HG03175 (cell line): ENCODE results near the gene PEBP1.

Experiments
- ATAC-seq: cut with Tn5 transposase; IDR thresholded peaks from one replicate; pipeline ENCODE4 v1.9.1; 2021; ENCODE audit warnings: mild to moderate bottlenecking, moderate library complexity; ENCODE audit not compliant: unreplicated experiment

Gene PEBP1

GRCh38 chr12:118135788-118136558 lies at the start of gene PEBP1:
Gene PEBP1, plus strand, starts transcription at chr12:118136124. Its CDS starts 86 bp downstream, at chr12:118136210.
- ATAC-seq, result peak; percentile 98

GRCh38 chr12:118089782-118090181 lies 46.1 kb upstream of the PEBP1 start:
- no peak for ATAC-seq

DNA sequence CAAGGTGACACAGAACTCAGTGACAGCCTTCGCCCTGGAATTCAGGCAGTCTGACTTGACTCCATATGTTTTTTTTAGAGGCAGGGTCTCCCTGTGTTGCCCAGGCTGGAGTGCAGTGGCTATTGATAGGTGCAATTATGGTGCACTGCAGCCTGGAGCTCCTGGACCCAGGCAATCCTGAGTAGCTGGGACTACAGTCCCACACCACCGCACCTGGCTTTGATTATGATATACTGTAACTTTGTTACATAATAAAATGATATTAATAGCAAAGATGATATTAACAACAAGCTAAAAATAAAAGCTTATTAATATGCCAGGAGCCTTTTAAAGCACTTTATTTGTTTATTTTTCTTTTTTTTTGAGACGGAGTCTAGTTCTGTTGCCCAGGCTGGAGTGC lies 41.9 kb upstream of the PEBP1 start:
- ATAC-seq, result no peak

DNA sequence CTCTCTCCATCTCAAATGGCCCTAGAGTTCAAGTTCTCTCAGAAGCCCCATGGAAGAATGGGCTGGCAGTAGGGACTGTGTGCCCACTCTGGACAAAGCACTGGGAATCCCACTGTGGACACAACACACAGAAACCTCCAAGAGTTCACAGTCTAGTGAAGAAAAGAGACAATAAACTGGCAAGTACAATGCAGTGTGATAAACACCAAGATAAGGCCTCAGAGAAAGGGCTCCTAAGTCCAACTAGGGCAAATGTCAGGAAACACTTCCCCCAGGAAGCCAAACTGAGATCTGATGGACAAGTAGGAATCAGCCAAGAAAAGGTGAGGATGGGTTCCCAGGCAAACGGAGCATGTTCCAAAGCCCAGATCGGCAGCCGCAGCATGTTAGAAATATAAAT lies 37.5 kb upstream of the PEBP1 start:
- ATAC-seq, result no peak

- no peak for ATAC-seq
Measured at GRCh38 chr12:118098911-118099671, 36.8 kb upstream of the PEBP1 start.

GRCh38 chr12:118101051-118101450 lies 34.9 kb upstream of the PEBP1 start:
- ATAC-seq, result no peak

DNA sequence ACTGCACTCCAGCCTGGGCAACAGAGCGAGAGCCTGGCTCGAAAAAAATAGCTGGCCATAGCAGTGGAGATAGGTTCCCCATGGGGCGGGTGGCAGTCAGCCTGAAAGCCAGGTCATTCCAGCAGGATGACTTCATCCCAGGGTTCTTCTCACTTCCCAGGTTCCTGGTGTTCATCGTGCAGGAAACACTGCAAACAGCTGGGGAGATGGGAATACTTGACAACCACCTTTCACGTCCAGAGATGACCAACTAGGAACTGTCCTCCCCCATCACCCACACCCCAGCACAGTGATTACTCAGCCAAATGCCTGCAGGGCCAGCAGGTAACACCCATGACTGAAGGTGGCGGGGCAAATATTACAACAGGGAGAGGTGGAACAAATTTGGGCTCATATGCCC lies 33.9 kb upstream of the PEBP1 start:
- no peak for ATAC-seq

GRCh38 chr12:118102609-118103008 lies 33.3 kb upstream of the PEBP1 start:
- ATAC-seq, result no peak

- no peak for ATAC-seq
Measured at GRCh38 chr12:118103201-118103600, 32.7 kb upstream of the PEBP1 start.

- ATAC-seq, result no peak
Measured at GRCh38 chr12:118103601-118104382, 32.1 kb upstream of the PEBP1 start, which contains the start of gene VSIG10. Gene VSIG10, minus strand, starts transcription at chr12:118104011. Its CDS starts 340 bp downstream, at chr12:118103671.

- ATAC-seq, result no peak
Measured at GRCh38 chr12:118107011-118107410, 28.9 kb upstream of the PEBP1 start.

- no peak for ATAC-seq
Measured at GRCh38 chr12:118107694-118108093, 28.2 kb upstream of the PEBP1 start.

DNA sequence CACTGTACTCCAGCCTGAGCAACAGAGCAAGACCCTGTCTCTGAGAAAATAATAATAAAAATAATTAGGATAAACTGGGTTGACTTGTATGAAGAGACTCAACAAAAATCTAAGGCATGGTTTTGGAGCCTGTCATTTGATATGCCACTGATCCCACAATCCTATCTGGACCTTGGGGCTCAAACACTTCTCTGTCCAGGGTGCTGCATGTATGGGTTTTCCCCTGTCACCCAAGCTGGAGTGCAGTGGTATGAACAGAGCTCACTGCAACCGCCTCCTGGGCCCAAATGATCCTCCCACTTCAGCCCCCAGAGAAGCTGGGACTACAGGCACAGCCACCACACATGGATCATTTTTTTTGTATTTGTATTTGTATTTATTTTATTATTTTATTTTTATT lies 26.8 kb upstream of the PEBP1 start:
- no peak for ATAC-seq

DNA sequence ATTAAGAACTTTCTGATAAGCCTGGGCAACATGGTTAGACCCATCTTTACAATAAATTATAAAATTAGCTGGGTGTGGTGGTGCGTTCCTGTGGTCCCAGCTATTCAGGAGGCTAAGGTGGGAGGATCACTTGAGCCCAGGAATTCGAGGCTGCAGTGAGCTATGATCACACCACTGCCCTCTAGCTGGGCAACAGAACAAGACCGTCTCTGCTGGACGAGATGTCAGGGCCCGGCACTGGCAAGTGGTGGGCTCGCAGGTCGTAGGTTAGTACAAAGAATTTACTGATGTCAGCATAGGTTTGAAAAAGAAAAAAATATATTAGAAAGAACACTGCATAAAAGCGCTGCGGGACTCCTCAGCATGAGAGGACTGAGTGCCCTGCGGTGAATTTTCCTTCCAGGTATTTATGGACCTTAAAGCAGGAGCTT lies 16.5 kb upstream of the PEBP1 start:
- no peak for ATAC-seq

GRCh38 chr12:118120579-118121363 lies 15.2 kb upstream of the PEBP1 start:
- ATAC-seq, result peak; percentile 56

GRCh38 chr12:118122264-118122663 lies 13.7 kb upstream of the PEBP1 start:
- no peak for ATAC-seq

GRCh38 chr12:118124333-118124874 lies 11.5 kb upstream of the PEBP1 start:
- no peak for ATAC-seq

DNA sequence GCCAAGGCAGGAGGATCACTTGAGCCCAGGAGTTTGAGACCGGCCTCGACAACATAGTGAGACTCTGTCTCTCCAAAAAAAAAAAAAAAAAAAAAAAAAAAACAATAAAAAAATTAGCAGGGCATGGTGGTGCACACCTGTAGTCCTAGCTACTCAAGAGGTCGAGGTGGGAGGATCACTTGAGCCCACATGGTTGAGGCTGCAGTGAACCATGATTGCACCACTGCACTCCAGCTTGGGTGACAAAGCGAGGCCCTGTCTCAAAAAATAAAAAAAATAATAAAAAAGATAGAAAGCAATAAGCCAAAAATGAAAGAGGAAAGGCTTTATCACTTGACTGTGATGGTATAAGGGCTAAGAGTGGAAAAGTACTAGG lies 10.2 kb upstream of the PEBP1 start:
- ATAC-seq, result no peak

GRCh38 chr12:118126119-118126757 lies 9.7 kb upstream of the PEBP1 start:
- no peak for ATAC-seq

DNA sequence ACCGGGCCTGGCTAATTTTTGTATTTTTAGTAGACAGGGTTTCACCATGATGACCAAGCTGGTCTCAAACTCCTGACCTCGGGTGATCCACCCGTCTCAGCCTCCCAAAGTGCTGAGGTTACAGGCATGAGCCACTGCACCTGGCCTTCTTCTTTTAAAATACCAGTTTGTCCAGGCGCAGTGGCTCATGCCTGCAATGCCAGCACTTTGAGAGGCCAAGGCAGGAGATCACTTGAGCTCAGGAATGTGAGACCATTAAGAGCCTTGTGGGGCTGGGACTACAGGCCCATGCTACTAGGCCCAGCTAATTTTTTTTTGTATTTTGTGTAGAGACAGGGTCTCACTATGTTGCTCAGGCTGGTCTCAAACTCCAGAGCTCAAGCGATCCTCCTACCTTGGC lies 8.1 kb upstream of the PEBP1 start:
- ATAC-seq, result no peak
